ENCODE data around the gene AK5.

- TF ChIP-seq POLR2A (IDR thresholded peaks at IDR 0.05; ENCODE audit: low read depth, low read length), result no peak
- TF ChIP-seq, protein P1, sequence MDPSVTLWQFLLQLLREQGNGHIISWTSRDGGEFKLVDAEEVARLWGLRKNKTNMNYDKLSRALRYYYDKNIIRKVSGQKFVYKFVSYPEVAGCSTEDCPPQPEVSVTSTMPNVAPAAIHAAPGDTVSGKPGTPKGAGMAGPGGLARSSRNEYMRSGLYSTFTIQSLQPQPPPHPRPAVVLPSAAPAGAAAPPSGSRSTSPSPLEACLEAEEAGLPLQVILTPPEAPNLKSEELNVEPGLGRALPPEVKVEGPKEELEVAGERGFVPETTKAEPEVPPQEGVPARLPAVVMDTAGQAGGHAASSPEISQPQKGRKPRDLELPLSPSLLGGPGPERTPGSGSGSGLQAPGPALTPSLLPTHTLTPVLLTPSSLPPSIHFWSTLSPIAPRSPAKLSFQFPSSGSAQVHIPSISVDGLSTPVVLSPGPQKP (IDR thresholded peaks at IDR 0.05; ENCODE audit: borderline replicate concordance, low read depth, low read length), result no peak
- TF ChIP-seq CTCF (conservative IDR thresholded peaks at IDR 0.05; ENCODE audit: low read depth, low read length), result no peak
- TF ChIP-seq MXI1 (IDR thresholded peaks at IDR 0.05; ENCODE audit: borderline replicate concordance, low read depth, low read length), result no peak
- no peak for TF ChIP-seq SMC3 (IDR thresholded peaks at IDR 0.05; ENCODE audit: low read depth, low read length)
- TF ChIP-seq RFX5 (IDR thresholded peaks at IDR 0.05; ENCODE audit: low read depth, low read length), result no peak
- TF ChIP-seq NFE2L2 (IDR thresholded peaks at IDR 0.05; ENCODE audit: low read depth, low read length), result no peak
- no peak for TF ChIP-seq MAFK (IDR thresholded peaks at IDR 0.05; ENCODE audit: low read depth, low read length)
- no peak for TF ChIP-seq CHD1 (IDR thresholded peaks at IDR 0.05; ENCODE audit: low read depth, low read length)
- no peak for TF ChIP-seq BHLHE40 (IDR thresholded peaks at IDR 0.05; ENCODE audit: low read depth, low read length)
- no peak for TF ChIP-seq RAD21 (IDR thresholded peaks at IDR 0.05; ENCODE audit: low read length)
- TF ChIP-seq CEBPB (IDR thresholded peaks at IDR 0.05; ENCODE audit: low read depth, low read length), result no peak
- no peak for TF ChIP-seq RCOR1 (IDR thresholded peaks at IDR 0.05; ENCODE audit: insufficient replicate concordance, low read length)
- TF ChIP-seq USF2 (IDR thresholded peaks at IDR 0.05; ENCODE audit: low read depth, low read length), result no peak
Measured at GRCh38 chr1:77463216-77463615, 181.4 kb downstream of the AK5 start.
